Posterior cingulate gyrus (tissue), 11 donors: ENCODE results near the gene ASGR1.
"Not testable (repeated sequence)": the region's sequence is repeated elsewhere in the genome, so short reads cannot be mapped to it uniquely, and the experiment has no call there.

Experiments
- DNase-seq, 10 donors: peaks; one replicate each; pipeline versions ENCODE4 v3.0.0 to v3.0.0-alpha.2; 2020 to 2021; ENCODE audit warnings: mixed read lengths in 3 of 10
- intact Hi-C: fragments of 100-400 bp; cut with DNase I; formaldehyde crosslinking; loops from one replicate; pipeline ENCODE4 v1.15.1; 2023

ASGR1 gene

DNA sequence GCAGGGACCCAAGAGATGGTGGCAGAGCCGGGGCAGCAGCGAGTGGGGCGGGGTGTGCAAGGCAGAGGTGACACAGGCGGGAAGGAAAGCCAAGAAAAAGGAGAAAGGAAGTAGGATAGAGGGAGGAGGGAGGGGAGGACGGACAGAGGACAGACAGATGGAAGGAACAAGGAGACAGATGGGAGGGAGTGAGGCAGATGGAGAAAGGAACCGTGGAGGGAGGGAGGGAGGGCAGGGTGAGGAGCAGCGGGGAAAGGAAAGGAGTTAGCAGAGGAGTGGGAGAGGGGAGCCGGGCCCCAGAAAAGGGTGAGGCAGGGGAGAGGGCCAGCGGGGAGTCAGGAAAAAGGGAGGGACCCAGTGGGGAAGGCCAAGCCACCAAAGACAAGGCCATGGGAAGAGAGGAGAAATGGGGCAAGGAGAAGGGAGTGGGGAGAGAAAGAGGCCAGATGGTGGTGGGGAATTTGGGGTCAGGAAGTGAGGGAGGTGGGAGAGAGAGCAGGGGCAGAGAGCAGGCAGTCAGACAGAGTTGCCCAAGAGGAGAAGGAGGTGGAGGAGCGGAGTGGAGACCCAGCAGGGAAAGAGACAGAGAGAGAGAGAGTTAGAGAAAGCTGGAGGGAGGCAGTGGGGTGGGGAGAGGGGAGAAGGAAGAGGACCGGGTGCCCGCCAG, 13.2 kb upstream of the ASGR1 start:
- intact Hi-C loops: no loop called here
- no peak for DNase-seq

DNA sequence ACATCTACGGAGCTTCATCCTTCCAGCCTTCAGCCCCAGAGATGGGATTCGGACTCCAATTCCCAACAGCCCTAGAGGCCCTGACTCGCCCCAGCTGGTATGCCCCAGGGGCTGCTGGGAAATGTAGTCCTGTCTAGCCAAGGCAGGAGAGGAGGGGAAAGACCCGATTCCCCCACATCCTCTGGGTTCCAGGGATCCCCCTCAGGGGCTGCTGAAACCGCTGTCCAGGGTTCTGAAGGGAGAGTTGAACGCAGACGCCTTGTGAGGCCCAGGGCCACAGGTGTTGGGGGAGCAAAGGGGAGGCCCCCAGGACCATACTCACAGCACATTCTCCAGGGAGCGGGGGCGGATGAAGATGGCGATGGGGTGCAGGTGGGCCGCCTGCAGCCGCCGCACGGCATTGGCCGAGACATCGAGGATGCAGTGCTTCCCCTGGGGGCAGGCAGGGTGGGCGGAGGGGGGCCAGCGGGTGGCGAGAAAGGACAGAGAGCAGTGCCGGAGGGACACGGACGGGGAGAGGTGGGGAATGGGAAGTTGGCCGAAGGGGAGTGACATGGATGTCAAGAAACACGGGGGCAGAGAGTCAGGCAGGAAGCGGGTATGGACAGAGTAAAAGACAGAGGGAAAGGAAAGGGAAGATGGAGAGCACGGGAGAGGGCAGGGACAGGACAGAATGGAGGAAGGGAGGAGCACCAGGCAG, 12.6 kb upstream of the ASGR1 start:
- intact Hi-C loops: no loop called here
- peak; percentile 45 to 96 (median 74) for DNase-seq

DNA sequence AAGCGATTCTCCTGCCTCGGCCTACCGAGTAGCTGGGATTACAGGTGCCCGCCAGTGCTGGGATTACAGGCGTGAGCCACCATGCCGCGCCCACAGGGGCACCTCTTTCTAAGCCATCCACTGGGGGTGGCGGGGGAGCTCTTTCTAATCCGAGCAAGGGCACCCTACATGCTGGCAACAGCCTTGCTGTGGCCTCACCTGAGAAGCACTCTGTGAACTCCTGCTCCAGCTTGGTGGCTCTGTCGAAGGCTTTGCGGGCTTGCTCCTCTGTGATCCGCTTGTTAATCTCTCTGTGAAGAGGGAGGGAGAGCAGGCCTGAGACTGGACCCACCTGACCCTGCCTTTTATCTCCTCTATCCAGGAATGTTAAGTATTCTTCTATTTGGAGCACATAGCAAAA, 11.9 kb upstream of the ASGR1 start:
- intact Hi-C loops: no loop called here
- DNase-seq: peak in 1 of 10 donors; percentile 77

DNA sequence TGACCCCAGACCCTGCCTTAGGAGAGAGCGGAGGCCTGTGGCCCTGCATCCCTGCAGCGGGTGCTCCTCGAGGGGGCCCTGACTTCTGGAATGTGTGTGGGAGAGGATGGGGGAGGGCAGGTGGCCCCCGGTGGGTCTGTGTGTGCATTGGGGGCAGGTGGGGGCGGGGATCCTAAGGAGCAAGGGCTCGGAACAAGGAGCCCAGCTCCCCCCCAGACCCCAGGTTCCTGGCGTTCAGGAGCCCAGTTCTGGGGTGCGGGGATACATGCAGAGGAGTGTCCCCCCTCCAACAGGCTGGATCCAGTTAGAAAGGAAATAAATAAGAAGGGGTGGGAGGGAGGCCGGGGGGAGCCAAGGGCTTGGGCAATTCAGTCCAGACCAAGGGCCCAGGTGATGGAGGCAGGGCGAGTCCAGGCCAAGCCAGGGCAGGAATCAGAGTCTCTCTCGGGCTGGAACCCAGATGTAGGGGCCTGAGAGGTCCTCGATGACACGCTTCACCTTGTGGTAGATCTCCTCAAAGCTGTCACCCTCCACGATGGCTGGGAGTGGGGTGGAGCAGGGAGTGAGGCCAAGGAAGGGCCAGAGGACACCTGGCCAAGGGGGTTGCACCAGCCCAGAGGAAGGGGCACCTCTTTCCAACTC, 11.2 kb upstream of the ASGR1 start:
- peak in 1 of 10 donors; percentile 75 for DNase-seq
- intact Hi-C loops: no loop called here

DNA sequence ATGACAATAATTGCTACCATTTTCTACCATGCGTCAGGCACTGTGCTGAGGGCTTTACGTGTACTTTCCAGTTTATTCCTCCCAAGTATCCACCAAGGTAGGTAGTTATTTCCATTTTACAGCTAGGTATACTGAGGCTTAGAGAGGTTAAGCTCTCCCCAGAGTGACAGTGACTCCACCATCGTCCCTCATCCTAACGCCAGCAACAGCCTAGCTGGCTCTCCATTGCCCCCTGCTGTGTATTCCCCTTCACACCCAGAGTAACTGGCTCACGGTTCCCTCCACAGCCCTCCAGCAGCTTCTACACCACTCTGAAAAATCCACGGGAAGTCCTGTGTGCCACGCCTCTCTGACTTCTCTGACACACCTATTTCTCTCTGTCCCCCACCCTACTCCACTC, 7.1 kb upstream of the ASGR1 start:
- intact Hi-C loops: no loop called here

DNA sequence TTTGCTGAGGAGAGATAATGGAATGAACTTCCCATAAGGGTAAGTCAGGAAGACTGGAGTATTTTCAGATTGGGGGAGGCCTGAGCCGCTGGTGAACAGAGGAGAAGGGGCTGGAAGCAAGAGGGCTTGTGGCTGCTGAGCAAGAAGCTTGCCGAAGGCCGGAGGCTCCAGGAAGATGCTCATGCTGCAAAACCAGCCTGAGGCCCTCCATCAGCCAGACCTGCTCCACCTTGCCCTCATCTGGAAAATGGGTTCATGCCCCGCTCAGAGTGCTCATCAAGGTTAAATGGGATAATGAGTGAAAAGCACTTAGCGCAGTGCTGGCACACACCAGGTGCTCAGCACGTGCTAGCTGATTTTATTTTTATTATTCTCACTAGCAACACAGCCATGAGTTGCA, 5.5 kb upstream of the ASGR1 start:
- DNase-seq: peak in 1 of 10 donors; percentile 49
- intact Hi-C loops: no loop called here

More for the DNA sequence above, 7.1 kb upstream of the ASGR1 start:
- peak in 1 of 10 donors; percentile 78 for DNase-seq

DNA sequence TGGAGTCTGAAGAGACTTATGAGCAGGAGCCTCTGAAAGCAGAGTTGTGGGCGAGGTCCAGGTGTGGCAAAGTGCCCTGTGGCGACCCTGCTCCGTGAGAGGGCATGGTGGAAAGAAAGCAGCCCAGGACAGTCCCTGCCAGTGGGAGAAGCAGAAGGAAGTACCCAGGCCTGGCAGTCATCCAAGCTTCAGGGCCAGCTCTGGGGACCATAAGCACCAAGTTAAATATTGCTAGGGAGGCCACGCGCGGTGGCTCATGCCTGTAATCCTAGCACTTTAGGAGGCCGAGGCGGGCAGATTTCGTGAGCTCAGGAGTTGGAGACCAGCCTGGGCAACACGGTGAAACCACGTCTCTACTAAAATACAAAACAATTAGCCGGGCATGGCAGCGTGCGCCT, 4.9 kb upstream of the ASGR1 start:
- DNase-seq: peak in 1 of 10 donors; percentile 86
- intact Hi-C loops: no loop called here

DNA sequence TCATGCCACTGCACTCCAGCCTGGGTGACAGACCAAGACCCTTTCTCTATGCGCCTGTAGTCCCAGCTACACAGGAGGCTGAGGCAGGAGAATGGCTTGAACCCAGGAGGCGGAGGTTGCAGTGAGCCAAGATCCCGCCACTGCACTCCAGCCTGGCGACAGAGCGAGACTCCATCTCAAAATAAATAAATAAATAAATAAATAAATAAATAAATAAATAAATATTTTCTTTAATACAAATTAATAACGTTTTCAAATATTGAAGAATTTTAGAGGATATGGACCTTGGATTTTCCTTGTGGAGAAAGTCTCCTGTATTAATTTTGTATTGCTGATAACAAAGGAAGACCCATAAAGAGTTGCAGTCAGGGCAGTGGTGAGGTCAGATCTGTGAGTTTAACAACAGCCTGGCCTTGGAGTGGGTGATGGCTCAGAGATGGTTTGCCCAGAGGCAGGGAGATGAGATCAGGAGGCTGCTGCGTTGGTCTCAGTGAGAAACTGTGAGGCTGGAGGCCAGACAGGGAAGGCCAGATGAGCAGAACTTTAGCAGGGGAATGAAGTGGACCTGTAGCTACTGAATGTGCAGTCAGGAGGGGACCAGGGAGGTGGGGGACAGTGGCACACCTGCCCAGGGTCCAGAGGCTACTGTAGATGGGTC, 4.4 kb upstream of the ASGR1 start:
- no peak for DNase-seq
- intact Hi-C loops: no loop called here

DNA sequence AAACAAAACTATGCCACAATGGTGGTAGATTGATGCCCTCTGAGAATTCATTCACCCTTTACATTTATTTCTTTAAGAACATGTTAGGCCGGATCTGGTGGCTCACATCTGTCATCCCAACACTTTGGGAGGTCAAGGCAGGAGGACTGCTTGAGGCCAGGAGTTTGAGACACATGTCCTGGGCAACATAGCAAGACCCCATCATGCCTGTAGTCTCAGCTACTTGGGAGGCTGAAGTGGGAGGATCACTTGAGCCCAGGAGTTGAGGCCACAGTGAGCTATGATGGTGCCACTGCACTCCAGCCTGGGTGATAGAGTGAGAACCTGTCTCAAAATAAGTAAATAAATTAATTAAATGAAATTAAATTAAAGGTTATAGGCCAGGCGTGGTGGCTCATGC, 2.9 kb upstream of the ASGR1 start:
- not testable (repeated sequence) for DNase-seq

DNA sequence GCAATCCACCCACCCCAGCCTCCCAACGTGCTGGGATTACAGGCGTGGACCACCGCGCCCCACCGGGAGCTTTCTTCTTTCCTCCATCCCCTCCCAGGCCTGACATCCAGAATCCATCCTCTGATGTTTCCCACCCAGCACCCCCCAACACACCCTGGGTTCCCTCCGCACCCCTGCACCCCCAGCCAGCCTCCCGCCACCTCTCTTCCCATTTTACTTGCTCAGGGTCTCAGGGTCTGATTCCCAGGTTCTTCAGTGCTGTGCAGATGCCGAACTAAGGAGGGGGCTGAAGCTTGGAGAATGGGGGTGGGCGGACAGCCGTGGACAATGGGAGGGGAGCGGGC, 225 bp downstream of the ASGR1 start:
- intact Hi-C loops: loop anchor here (5.0 kb wide), 1 partner anchor 42 kb away; no protein-coding TSS in a partner anchor
- DNase-seq: peak in 1 of 10 donors; percentile 51

More for the DNA sequence above, 2.9 kb upstream of the ASGR1 start:
- intact Hi-C loops: not testable (repeated sequence)

DNA sequence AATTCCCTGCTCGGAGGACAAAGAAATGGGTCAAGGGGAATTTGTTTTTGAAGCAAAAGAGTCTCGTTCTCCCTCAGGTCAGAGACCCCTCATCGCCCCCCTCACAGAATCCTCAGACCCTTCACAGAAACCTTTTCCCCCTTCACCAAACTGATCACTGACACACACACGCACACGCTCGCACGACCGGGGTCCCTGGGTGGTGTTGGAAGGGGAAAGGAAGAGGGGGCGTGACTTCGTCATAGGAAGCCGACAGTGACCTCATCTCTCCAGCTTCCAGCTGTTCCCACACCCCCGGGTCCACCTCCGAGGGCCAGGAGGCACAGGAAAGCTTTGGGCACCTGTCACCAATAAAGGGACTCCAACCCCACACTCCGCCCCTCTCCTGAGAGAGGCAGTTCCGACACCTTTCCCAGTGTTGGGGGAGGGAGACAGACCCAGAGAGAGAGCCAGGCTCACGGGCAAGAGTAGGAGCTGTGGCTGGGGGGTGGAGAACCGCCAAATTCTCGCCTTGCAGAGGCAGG, 1.2 kb downstream of the ASGR1 start:
- DNase-seq: peak in 1 of 10 donors; percentile 85
- intact Hi-C loops: loop anchor here (2.0 to 5.0 kb wide), 2 partner anchors 41 to 125 kb away; no protein-coding TSS in a partner anchor

DNA sequence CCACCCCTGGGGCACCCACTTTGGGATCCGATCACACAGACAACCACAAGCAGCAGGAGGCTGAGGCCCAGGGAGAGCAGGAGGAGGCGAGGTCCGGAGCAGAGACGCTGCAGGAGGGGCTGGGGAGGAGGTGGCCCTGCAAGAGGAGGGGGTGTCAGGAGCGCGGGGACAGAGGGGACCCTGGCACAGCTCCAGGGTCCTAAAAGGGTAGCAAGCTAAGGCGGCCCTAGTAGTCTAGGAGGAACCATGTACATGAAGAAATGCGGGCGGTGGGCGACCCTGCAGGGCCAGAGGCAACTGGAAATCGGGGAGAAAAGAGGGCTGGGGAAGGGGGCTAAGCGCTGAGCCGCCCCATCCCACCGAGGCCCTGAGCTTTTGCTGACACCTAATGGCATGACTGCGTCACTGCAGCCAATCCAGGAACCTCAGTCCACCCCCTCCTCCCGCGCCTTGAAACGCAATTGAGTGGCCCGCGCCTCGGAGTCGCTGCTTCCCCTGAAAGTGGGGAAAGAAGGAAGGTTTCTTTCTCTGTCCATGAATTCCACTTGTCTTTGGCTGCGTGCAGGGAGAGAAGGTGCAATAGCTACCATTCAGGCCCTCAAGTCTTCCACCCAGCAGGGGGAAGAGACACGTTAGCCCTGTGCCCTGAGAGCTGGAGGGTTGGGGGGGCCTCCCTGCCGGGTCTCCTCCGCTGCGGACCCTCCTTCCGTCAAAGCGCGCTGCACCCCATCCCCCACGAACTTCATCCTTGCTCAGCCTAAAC, 1.8 kb downstream of the ASGR1 start:
- DNase-seq: peak; percentile 60 to 97 (median 78)
- intact Hi-C loops: loop anchor here (2.0 to 5.0 kb wide), 2 partner anchors 40 to 125 kb away; no protein-coding TSS in a partner anchor

DNA sequence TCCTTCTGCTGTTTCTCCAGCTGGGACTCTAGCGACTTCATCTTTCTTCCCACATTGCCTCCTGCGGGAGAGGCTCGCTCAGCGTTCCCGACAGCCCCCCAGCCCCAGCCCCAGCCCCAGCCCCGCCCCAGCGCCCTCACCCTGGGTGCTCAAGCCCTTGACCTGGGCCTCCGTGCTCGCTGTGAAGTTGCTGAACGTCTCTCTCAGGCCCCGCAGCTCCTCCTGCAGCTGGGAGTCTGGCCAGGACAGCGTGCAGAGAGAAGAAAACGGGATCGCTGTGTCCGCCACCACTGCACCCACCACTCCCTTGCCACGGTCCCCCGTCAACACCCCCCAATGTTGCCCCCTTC, 2.4 kb downstream of the ASGR1 start:
- intact Hi-C loops: loop anchor here (2.0 to 5.0 kb wide), 2 partner anchors 40 to 124 kb away; no protein-coding TSS in a partner anchor
- DNase-seq: peak in 2 of 10 donors; percentile 39 to 78

DNA sequence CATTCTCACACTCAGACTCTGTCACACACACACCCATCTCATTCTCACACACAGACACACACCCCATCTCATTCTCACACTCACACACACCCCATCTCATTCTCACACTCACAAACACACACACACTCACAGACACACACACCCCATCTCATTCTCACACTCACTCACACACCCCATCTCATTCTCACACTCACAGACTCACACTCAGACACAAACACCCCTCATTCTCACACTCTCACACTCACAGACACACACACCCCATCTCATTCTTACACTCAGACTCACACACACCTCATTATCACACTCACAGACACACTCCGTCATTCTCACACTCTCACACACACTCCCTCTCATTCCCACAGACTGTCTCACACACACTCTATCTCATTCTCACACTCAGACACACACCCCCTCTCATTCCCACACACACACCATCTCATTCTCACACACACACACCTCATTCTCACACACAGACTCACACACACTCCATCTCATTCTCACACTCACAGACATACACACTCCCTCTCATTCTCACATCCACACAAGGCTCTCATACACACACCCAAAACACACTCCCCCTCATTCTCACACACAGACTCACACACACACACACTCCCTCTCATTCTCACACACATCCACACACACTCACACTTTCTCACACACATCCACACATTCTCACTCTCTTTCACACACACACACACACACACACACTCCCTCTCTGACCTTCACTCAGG, 2.9 kb downstream of the ASGR1 start:
- intact Hi-C loops: loop anchor here (2.0 to 5.0 kb wide), 2 partner anchors 39 to 123 kb away; no protein-coding TSS in a partner anchor
- DNase-seq: no peak

DNA sequence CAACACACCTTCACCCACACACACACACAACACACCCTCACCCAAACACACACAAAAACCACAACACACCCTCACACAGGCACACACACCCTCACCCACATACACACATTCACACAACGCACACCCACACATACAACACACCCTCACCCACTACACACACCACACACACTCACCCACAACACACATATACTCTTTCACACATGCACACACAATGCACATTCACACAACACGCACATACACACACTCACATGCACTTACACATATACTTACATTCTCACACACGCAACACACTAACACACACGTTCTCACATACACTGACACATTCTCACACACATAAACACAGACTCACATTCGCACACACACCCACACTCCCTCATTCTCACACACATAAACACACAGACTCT, 3.8 kb downstream of the ASGR1 start:
- intact Hi-C loops: loop anchor here (5.0 kb wide), 1 partner anchor 38 kb away; no protein-coding TSS in a partner anchor

DNA sequence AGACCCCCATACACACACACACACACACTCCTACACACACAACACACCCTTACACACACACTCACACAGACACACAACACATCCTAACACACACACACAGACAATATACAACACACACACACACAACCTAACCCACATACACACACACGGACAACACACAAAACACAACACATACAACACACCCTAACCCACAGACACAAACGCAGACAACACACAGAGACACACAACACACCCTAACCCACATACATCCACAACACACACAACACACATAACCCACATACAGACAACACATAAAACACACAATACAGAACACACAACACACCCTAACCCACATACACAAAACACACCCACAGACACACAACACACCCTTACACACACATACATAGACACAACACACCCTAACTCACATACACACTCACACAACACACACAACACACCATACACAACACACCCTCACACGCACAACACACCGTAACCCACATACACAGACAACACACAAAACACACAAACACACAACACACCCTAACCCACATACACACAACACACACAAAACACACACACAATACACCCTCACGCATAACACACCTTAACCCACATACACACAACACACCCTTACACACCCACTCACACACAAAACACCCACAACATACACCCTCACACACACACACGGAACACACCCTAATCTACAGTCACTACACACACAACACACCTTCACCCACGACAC, 4.4 kb downstream of the ASGR1 start:
- no peak for DNase-seq
- intact Hi-C loops: loop anchor here (5.0 kb wide), 1 partner anchor 37 kb away; no protein-coding TSS in a partner anchor

More for the DNA sequence above, 3.8 kb downstream of the ASGR1 start:
- DNase-seq: no peak

DNA sequence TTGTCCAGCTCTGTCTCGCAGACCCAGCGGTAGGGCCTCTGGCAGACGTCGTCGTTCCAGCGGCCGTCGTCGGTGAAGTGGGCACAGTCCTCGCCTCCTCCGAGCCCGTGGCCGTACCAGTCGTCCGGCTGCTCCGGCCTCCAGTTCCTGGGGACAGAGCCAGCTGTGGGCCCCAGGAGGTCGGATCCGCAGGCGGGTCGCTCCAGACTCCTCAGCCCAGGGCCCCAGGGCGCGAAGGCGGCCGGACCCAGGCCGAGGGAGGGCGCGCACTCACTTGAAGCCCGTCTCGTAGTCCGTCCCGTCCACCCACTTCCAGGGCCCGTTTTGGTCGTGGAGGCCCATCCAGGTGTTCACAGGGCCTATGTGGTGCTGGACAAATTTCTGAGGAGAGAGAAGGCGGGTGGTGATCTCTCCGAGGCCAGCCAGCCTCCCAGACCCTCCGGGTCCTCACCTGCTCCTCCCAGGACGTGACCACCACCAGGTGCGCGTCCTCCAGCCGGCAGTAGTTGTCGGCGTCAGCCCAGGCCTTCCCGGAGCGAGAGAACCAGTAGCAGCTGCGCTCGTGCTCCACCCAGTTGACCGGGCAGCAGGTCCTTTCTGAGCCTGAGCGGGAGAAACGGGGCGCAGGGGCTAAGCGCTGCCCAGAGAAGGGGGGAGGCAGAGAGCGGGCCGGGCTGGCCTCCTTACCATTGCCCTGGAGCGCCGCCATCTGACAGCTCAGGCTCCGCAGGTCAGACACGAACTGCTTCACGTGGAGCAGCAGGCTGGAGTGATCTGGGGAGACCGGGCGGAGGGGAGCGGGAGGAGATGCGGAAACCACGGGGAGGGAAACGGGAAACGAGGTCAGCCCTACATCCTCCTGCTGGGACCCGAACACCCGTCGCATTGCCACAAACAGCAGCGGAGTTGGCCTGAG, 5.2 kb downstream of the ASGR1 start:
- peak in 6 of 10 donors; percentile 25 to 89 (median 46) for DNase-seq
- intact Hi-C loops: no loop called here
